Ishikawa (cell line): Measurements from ENCODE around the gene ZDHHC4.

Experiments
- CEBPB ChIP-seq: IDR thresholded peaks from 2 replicates; pipeline ENCODE4 v1.6.1; 2012
- CREB1 ChIP-seq: IDR thresholded peaks from 2 replicates; pipeline ENCODE4 v1.6.1; 2012; ENCODE audit warnings: low read depth
- EGR1 ChIP-seq: IDR thresholded peaks from 2 replicates; pipeline ENCODE4 v1.6.1; 2012
- EP300 ChIP-seq: IDR thresholded peaks from 2 replicates; pipeline ENCODE4 v1.6.1; 2012; ENCODE audit warnings: borderline replicate concordance
- FOXM1 ChIP-seq: IDR thresholded peaks from 2 replicates; pipeline ENCODE4 v1.6.1; 2012; ENCODE audit warnings: low read depth, borderline replicate concordance
- MAX ChIP-seq: IDR thresholded peaks from 2 replicates; pipeline ENCODE4 v1.6.1; 2012
- NFIC ChIP-seq: IDR thresholded peaks from 2 replicates; pipeline ENCODE4 v1.6.1; 2012
- RAD21 ChIP-seq: IDR thresholded peaks from 2 replicates; pipeline ENCODE4 v1.6.1; 2012; ENCODE audit warnings: low read depth
- REST ChIP-seq: IDR thresholded peaks from 2 replicates; pipeline ENCODE4 v1.6.1; 2012; ENCODE audit warnings: low read depth, mild to moderate bottlenecking
- TAF1 ChIP-seq: IDR thresholded peaks from 2 replicates; pipeline ENCODE4 v1.6.1; 2012; ENCODE audit warnings: low read depth, mild to moderate bottlenecking
- TCF12 ChIP-seq: IDR thresholded peaks from 2 replicates; pipeline ENCODE4 v1.6.1; 2012; ENCODE audit warnings: low read depth
- TEAD4 ChIP-seq: IDR thresholded peaks from 2 replicates; pipeline ENCODE4 v1.6.1; 2012
- USF1 ChIP-seq: IDR thresholded peaks from 2 replicates; pipeline ENCODE4 v1.6.1; 2012
- YY1 ChIP-seq: IDR thresholded peaks from 2 replicates; pipeline ENCODE4 v1.6.1; 2012; ENCODE audit warnings: low read depth
- ZBTB7A ChIP-seq: IDR thresholded peaks from 2 replicates; pipeline ENCODE4 v1.6.1; 2012; ENCODE audit warnings: low read depth

ZDHHC4 gene

DNA sequence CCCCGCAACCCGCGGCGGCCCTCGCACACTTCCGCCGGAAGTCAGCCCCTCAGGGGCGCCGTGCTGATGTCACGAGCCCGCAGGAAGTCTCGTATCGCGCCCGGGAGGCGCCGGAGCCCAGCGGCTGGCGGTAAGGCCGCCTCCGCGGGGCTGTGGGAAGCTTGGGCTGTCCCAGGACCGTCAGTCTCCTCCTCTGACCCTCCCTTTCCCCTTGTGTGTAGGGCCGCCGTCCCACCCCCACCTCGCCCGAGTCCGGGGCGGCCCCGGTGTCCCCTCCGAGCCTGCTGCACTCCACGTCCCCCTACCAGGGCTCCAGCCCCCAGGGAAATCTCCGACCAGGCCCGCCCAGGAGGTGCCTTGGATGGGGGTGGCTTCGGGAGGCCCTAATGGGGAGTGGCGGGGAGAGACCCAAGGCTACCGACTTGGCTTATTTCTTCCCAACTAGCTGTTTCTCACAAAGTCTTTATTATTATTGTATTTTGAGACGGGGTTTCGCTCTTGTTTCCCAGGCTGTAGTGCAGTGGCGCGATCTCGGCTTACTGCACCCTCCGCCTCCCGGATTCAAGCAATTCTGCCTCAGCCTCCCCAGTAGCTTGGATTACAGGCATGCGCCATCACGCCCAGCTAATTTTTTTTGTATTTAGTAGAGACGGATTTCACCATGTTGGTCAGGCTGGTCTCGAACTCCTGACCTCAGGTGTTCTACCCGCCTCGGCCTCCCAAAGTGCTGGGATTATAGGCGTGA lies at the start of gene ZDHHC4:
Gene ZDHHC4 (plus strand): TSS at position 86 of the 745 bp plus-strand sequence. CDS start 3,108 bp downstream, outside the sequence.
- no peak for TF ChIP-seq NFIC
- TF ChIP-seq ZBTB7A, result peak; percentile 78; the same call in 1 of the 2 replicates
- no peak for TF ChIP-seq EP300
- no peak for TF ChIP-seq EGR1
- peak; percentile 46 for TF ChIP-seq USF1
- TF ChIP-seq TEAD4, result no peak
- TF ChIP-seq YY1, result 0 out of 2 replicates have a peak, but pooled peaks have one; percentile 59
- TF ChIP-seq FOXM1, result no peak
- no peak for TF ChIP-seq CEBPB
- TF ChIP-seq MAX, result peak; percentile 49
- no peak for TF ChIP-seq REST
- TF ChIP-seq CREB1, result peak; percentile 77
- TF ChIP-seq RAD21, result no peak
- TF ChIP-seq TCF12, result peak; percentile 55; the same call in 1 of the 2 replicates
- peak; percentile 88 for TF ChIP-seq TAF1

- no peak for TF ChIP-seq CEBPB
- TF ChIP-seq USF1, result no peak
- TF ChIP-seq EGR1, result no peak
- TF ChIP-seq FOXM1, result no peak
- TF ChIP-seq RAD21, result no peak
- no peak for TF ChIP-seq YY1
- TF ChIP-seq CREB1, result no peak
- TF ChIP-seq NFIC, result no peak
- no peak for TF ChIP-seq TEAD4
- no peak for TF ChIP-seq TAF1
- no peak for TF ChIP-seq TCF12
- TF ChIP-seq ZBTB7A, result no peak
Measured at GRCh38 chr7:6528401-6529130, 48.7 kb upstream of the ZDHHC4 start.

- no peak for TF ChIP-seq REST
- TF ChIP-seq FOXM1, result no peak
- TF ChIP-seq CREB1, result no peak
- TF ChIP-seq ZBTB7A, result no peak
- no peak for TF ChIP-seq YY1
- no peak for TF ChIP-seq TEAD4
- no peak for TF ChIP-seq CEBPB
Measured at GRCh38 chr7:6529643-6530042, 47.6 kb upstream of the ZDHHC4 start.

- TF ChIP-seq YY1 (no peak), ZBTB7A (peak; percentile 45; the same call in 1 of the 2 replicates)
Measured at GRCh38 chr7:6530626-6531491, 46.4 kb upstream of the ZDHHC4 start.

GRCh38 chr7:6531492-6532279 lies 45.6 kb upstream of the ZDHHC4 start:
- no peak for TF ChIP-seq EP300
- no peak for TF ChIP-seq TCF12
- no peak for TF ChIP-seq FOXM1
- no peak for TF ChIP-seq USF1
- no peak for TF ChIP-seq REST
- no peak for TF ChIP-seq ZBTB7A
- no peak for TF ChIP-seq RAD21
- TF ChIP-seq TAF1, result no peak
- TF ChIP-seq YY1, result no peak
- TF ChIP-seq EGR1, result no peak
- TF ChIP-seq CREB1, result no peak
- TF ChIP-seq TEAD4, result no peak
- no peak for TF ChIP-seq NFIC
- no peak for TF ChIP-seq MAX
- TF ChIP-seq CEBPB, result no peak
